ENCODE data around the gene TBL1XR1.
A peak's percentile ranks its signal among the peaks of the same experiment; 100 is the strongest.

TBL1XR1 gene

DNA sequence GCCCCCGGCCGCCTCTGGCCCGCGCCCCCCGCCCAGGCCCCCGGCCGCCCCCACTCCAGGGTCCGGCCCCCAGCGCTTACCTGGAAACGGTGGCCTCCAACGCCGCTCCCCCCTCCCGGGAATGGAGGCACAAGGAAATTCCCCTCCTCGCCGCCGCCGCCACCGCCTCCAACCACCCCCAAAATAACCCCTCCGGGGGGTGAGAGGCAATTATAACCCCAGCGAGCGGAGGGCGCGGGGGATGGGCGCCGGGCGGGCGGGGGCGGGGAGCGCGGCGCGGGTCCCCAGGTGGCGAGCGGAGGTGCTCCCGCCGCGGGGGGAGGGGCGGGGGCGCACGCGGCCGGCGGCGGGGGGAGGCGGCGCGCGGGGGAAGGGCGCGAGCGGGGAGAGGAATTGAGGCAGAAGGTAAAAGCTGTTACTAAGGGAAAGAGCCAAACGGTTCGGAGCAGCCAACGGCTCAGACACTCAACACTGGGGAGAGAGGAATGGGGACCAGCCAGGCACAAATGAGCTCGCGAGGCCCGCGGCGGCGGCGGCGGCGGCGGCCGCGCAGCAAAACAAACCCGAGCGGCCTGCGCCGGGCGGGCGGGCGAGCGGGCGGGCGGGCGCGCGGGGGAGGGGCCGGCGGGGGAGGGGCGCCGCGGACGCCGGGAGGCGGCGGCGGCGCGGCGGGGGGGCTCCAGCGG, at the start of gene TBL1XR1:
Gene TBL1XR1 (minus strand): TSS at position 442 of the 686 bp plus-strand sequence. CDS start 132,505 bp downstream, outside the sequence.
- peak; percentile 83 for DNase-seq

DNA sequence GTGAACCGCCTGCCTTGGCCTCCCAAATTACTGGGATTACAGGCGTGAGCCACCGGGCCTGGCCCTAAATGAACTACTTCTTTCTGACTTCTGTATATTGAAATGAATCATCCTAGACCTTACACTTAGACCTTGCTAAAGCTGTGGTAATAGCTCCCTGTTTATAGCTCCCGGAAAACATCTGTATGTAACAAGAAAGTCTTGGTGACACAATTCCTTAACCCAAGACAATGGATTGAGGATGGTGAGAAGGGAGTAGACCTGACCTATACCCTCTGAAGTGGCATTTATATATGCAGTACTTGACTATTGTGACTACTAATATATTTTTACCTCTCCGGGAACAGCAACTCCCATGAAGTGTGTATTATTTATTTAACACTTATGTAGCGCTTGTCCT, 48.0 kb upstream of the TBL1XR1 start:
- no peak for DNase-seq

GRCh38 chr3:177244606-177245005, 47.3 kb upstream of the TBL1XR1 start:
- DNase-seq = no peak

DNA sequence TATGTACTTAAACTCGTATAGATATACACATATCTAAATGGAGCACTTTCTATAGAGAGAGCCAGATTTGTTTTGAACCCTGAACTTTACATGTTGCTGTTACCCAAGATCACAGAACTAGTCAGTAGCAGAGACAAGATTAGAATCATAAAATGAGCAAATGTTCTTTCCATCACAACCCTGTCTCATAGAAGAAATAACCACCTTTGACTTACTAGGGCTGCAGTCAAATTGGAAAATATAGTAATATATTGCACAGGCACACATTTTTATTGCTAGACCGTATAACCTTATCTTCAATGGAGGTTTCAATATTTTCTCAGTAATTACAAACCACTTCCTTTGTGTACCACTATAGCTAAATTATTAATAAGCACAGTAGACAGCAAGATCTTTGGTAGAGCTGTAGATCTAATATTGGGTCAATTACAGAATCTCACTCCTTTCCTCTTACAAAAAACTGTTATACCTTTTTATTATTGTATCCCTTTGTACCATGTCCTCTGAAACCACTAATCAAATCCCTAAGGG, 41.5 kb upstream of the TBL1XR1 start:
- no peak for DNase-seq

- no peak for DNase-seq
Observed at GRCh38 chr3:177237206-177237605, 39.9 kb upstream of the TBL1XR1 start.

DNA sequence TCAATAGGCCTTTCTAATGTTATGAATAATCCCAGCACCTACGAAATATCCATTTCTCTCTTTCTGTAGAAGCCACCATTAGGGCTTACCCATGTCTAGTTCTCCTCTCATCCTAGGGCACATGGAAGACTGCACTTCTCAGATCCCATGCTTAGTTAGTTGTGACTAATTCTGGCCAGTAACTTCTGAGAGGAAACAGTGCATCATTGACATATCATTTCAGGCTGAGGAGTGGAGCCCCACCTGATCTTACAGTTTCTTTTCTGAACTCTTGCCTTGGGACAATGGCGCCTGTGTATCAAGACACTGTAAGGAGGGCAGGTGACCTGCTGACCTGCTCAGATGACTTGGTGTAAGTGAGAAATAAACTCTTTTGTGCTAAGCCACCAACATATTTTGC, 39.4 kb upstream of the TBL1XR1 start:
- no peak for DNase-seq

DNA sequence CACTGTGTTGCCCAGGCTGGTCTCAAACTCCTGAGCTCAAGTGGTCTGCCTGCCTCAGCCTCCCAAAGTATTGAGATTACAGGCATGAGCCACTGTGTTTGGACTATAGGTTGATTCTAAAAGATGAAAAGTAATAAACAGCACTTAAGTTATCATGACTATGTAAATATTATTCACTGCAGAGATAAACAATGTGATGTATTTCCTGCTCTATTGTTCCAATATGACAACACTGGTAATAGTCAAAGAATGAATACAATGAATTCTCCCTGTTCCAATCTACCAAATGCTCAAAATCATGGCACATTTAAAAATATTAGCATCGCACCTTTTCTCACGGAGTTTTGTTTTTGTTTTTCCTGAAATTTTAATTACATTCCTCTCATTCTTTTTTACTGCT, 36.8 kb upstream of the TBL1XR1 start:
- DNase-seq = no peak

- DNase-seq = no peak
Observed at GRCh38 chr3:177231242-177231641, 34.0 kb upstream of the TBL1XR1 start.

DNA sequence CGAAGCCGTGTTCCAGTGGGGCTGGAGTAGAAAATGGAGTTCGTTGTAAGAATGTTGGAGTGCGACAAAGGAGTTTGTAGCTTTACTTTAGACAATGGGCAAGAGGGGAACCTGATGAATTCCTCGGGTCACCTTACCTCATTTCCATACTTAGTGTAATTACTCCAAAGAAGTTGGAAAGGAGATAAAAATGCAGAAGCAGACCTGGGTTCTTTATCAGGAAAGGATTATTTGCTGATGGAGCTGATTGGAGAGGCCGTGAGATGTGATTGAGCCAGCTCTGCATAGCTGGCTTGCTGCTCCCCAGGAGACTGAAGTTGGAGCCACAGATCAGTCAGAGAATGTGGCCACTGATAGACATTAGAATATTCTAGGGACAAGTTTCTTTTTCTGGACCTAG, 33.4 kb upstream of the TBL1XR1 start:
- no peak for DNase-seq

GRCh38 chr3:177229791-177230190, 32.5 kb upstream of the TBL1XR1 start:
- DNase-seq = no peak

DNA sequence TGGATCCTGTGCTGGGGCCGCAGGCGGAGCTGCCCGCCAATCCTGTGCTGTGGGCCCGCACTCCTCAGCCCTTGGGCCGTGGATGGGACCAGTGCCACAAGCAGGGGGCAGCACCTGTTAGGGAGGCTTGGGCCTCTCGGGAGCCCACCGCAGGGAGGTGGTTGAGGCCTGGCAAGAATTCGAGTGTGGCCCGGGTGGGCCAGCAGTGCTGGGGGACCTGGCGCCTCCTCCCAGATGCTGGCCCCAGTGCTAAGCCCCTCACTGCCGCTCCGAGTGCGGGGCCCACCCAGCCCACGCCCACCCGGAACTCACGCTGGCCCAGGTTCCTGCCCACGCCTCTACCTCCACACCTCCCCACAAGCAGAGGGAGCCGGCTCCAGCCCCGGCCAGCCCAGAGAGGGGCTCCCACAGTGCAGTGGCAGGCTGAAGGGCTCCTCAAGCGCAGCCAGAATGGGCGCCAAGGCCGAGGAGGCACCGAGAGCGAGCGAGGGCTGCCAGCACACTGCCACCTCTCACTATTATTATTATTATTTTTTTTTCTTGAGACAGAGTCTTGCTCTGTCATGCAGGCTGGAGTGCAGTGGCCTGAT, 31.4 kb upstream of the TBL1XR1 start:
- no peak for DNase-seq

- DNase-seq = no peak
Observed at GRCh38 chr3:177224414-177224813, 27.1 kb upstream of the TBL1XR1 start.

DNA sequence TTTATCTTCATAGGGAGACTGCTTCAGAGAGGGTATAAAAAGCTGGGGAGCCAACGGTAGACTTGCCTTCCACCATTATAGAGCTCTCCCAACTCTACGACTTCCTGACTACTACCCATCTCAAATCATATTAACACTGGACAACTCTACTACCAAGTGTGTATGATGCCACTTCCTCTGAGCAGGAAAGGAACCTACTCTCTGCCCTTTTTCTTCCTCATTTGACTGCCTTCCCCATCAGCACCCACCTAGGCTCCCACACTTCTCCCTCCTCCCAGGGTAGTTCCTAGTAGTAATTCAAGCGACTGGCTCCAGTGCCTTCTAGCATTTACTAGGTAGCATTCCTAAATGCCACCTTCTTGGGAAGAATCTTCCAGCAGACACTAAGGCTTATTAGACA, 24.5 kb upstream of the TBL1XR1 start:
- no peak for DNase-seq

DNA sequence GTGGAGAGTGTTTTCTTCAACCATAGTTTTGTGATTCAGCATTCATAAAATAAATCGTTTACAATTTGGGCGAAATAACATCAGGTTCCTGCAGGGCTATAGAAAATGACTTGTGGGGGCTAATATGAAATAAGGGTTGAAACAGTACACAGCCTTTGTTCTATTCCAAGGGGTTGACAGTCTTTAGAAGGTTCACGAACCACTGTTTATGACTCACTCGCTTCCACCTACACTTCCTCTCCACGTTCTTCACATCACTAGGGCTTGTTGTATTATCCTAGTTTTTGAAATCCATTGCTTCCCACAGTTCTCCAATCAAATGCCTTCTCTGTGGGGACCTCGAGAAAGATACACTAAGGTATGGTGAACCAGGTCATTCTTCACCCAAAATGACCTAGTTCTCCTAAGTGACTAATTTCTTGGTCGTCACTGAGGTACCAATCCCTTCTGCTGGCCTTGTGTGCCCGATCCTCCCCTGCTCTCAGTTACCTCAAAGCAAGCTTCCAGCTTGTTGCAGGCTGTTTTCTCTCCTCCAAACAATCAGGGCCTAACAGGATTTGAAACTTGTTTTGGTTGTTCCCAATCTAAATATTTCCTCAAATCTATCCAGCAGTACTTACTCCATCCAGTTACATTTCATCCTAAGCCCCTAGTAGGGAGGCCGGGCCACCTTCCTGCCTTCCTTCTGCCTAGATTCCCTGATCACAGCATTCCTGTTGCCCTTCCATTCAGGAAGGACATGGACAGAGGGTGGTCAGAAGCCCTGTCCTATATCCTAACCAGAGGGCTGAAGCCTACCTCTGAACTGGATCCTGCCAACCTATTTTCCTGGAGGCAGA, 23.1 kb upstream of the TBL1XR1 start:
- no peak for DNase-seq

GRCh38 chr3:177213801-177214535, 16.7 kb upstream of the TBL1XR1 start:
- DNase-seq = no peak

- no peak for DNase-seq
Observed at GRCh38 chr3:177212756-177213155, 15.5 kb upstream of the TBL1XR1 start.

GRCh38 chr3:177212278-177212610, 15.0 kb upstream of the TBL1XR1 start:
- DNase-seq = no peak

DNA sequence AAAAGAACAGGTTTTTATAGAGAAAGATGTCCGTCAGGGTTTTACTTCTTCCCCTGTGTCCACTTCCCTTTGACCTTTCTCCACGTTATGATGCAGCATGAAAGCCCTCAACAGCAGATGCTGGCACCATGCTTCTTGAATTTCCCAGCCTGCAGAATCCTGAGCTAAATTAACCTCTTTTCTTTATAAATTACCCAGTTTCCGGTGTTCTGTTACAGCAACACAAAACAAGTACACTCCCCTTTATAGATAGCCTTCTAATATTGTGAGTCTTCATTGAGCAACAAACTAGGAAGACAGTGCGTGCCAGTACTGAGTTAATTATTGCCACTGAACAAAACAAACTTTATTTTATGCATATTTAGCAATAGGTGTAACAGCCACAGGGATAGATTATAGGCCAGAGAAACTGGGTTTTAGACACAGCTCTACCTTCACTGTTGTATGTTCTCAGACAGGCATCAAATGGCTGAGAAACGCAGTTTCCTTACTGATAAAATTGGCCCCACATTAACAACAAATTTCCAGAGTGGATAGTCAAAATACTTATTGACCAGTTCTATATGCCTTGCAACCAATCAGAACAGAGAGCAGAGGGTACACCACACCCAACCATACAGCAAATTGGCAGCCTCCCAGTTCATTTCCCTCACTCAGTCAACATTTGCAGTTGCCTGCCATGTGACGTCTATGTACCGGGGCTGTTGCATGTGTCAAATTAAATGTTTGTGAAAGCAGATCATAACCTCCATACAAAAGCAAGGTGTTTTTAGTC, 14.4 kb upstream of the TBL1XR1 start:
- no peak for DNase-seq

GRCh38 chr3:177210744-177211502, 13.6 kb upstream of the TBL1XR1 start:
- DNase-seq = no peak

- DNase-seq = no peak
Observed at GRCh38 chr3:177209509-177209908, 12.2 kb upstream of the TBL1XR1 start.

- no peak for DNase-seq
Observed at GRCh38 chr3:177208781-177209180, 11.5 kb upstream of the TBL1XR1 start.

GRCh38 chr3:177208223-177208622, 10.9 kb upstream of the TBL1XR1 start:
- DNase-seq = no peak

All from stimulated activated CD4-positive, alpha-beta T cell treated with anti-CD3 and anti-CD28 coated beads, Interleukin-1b, Interleukin-23, amount 100 ng/mL, for 48 hours (primary cell).